Neural cell (in vitro differentiated cells): ENCODE data around the gene DLG2. TPM values are rescaled to one million over a fixed set of nuclear protein-coding genes. Genes with fewer than 3 reads are reported as not detected.

Source experiments
- H2AFZ ChIP-seq: fragments of 200-600, 300-800 bp; sonication (generic), shearing (Covaris generic); 2 replicates; pipeline ENCODE4 v1.6.0; 2014; ENCODE audit warnings: low read depth, mild to moderate bottlenecking, antibody characterized with exemption, low read length, moderate library complexity
- H3F3A ChIP-seq: fragments of 200-600 bp; shearing (Covaris generic); 2 replicates; pipeline ENCODE4 v1.6.1; 2016; ENCODE audit warnings: mild to moderate bottlenecking, moderate library complexity, mixed read lengths, antibody characterized with exemption, low read length; ENCODE audit not compliant: insufficient read depth, poor library complexity, severe bottlenecking
- H3K27ac ChIP-seq: fragments of 200-600, 300-800 bp; sonication (generic), shearing (Covaris generic); 2 replicates; pipeline ENCODE4 v1.5.1; 2014; ENCODE audit warnings: mild to moderate bottlenecking, low read length, moderate library complexity
- H3K27me3 ChIP-seq: fragments of 300-800, 200-600 bp; sonication (generic), shearing (Covaris generic); 2 replicates; pipeline ENCODE4 v1.6.0; 2014; ENCODE audit warnings: mild to moderate bottlenecking, low read depth, low read length, moderate library complexity; ENCODE audit not compliant: insufficient read depth
- H3K36me3 ChIP-seq: fragments of 300-800, 200-600 bp; sonication (generic), shearing (Covaris generic); 2 replicates; pipeline ENCODE4 v1.5.1; 2014; ENCODE audit warnings: mild to moderate bottlenecking, antibody characterized with exemption, low read length, moderate library complexity; ENCODE audit not compliant: insufficient read depth
- H3K4me2 ChIP-seq: fragments of 300-800, 200-600 bp; sonication (generic), shearing (Covaris generic); 2 replicates; pipeline ENCODE4 v1.6.0; 2014; ENCODE audit warnings: mild to moderate bottlenecking, low read length
- H3K4me3 ChIP-seq: fragments of 300-800, 200-600 bp; sonication (generic), shearing (Covaris generic); 2 replicates; pipeline ENCODE4 v1.5.1; 2014; ENCODE audit warnings: mild to moderate bottlenecking, low read length, moderate library complexity
- H3K79me2 ChIP-seq: fragments of 200-600 bp; shearing (Covaris generic); replicated peaks from 2 replicates; pipeline ENCODE4 v1.6.0; 2014; ENCODE audit warnings: mild to moderate bottlenecking, low read length, moderate library complexity; ENCODE audit not compliant: insufficient read depth
- H3K9ac ChIP-seq: fragments of 300-800, 200-600 bp; sonication (generic), shearing (Covaris generic); 2 replicates; pipeline ENCODE4 v1.6.1; 2016; ENCODE audit warnings: mild to moderate bottlenecking, low read length, mixed read lengths
- H3K9me2 ChIP-seq: fragments of 200-600 bp; shearing (Covaris generic); 2 replicates; pipeline ENCODE4 v1.6.1; 2016; ENCODE audit warnings: mild to moderate bottlenecking, low read length, mixed read lengths; ENCODE audit not compliant: insufficient read depth
- H3K9me3 ChIP-seq: fragments of 200-600, 300-800 bp; sonication (generic), shearing (Covaris generic); 2 replicates; pipeline ENCODE4 v1.6.1; 2016; ENCODE audit warnings: mild to moderate bottlenecking, mixed run types, low read length, moderate library complexity, mixed read lengths
- H4K20me1 ChIP-seq: fragments of 200-600 bp; shearing (Covaris generic); 2 replicates; pipeline ENCODE4 v1.6.1; 2016; ENCODE audit warnings: mild to moderate bottlenecking, mixed run types; ENCODE audit not compliant: insufficient read depth
- EP300 ChIP-seq: fragments of 450-650 bp; conservative IDR thresholded peaks from 2 replicates; pipeline ENCODE4 v1.6.1; 2014; ENCODE audit warnings: antibody characterized with exemption, mild to moderate bottlenecking, moderate library complexity; ENCODE audit not compliant: poor library complexity, severe bottlenecking
- EZH2 ChIP-seq: fragments of 200-600, 300-800 bp; shearing (Covaris generic), sonication (generic); IDR thresholded peaks from 2 replicates; pipeline ENCODE4 v1.6.1; 2014; ENCODE audit warnings: antibody characterized with exemption, low read length, borderline replicate concordance, mild to moderate bottlenecking; ENCODE audit not compliant: insufficient read depth, poor library complexity, severe bottlenecking
- MXI1 ChIP-seq: fragments of 450-650 bp; conservative IDR thresholded peaks from 2 replicates; pipeline ENCODE4 v1.6.1; 2014; ENCODE audit warnings: antibody characterized with exemption, mild to moderate bottlenecking; ENCODE audit not compliant: poor library complexity, severe bottlenecking
- POLR2AphosphoS5 ChIP-seq: IDR thresholded peaks from 2 replicates; pipeline ENCODE4 v1.6.1; 2012
- RAD21 ChIP-seq: fragments of 450-650 bp; conservative IDR thresholded peaks from 2 replicates; pipeline ENCODE4 v1.6.1; 2014; ENCODE audit warnings: antibody characterized with exemption, mild to moderate bottlenecking, moderate library complexity
- SMC3 ChIP-seq: fragments of 450-650 bp; conservative IDR thresholded peaks from 2 replicates; pipeline ENCODE4 v1.6.1; 2014; ENCODE audit warnings: antibody characterized with exemption, mild to moderate bottlenecking, moderate library complexity; ENCODE audit not compliant: poor library complexity
- TAF1 ChIP-seq: IDR thresholded peaks from 2 replicates; pipeline ENCODE4 v1.6.1; 2012; ENCODE audit warnings: low read depth
- polyA plus RNA-seq: library from polyadenylated mRNA; depleted of rRNA; stranded (reverse); fragments of >200 nt; gene quantifications from 2 replicates; pipeline ENCODE4 v1.2.3, GENCODE V29; 2014
- TF ChIP-seq, protein P1 (sequence below): fragments of 450-650 bp; IDR thresholded peaks from 2 replicates; pipeline ENCODE4 v1.5.1; 2014; ENCODE audit warnings: antibody characterized with exemption, mild to moderate bottlenecking, moderate library complexity; ENCODE audit not compliant: poor library complexity, severe bottlenecking
- TF ChIP-seq, protein P2 (sequence below): IDR thresholded peaks from 2 replicates; pipeline ENCODE4 v1.6.1; 2012; ENCODE audit warnings: borderline replicate concordance

DLG2 gene
- polyA plus RNA-seq, 1 donor from 2014 or later, result 179 TPM

DNA sequence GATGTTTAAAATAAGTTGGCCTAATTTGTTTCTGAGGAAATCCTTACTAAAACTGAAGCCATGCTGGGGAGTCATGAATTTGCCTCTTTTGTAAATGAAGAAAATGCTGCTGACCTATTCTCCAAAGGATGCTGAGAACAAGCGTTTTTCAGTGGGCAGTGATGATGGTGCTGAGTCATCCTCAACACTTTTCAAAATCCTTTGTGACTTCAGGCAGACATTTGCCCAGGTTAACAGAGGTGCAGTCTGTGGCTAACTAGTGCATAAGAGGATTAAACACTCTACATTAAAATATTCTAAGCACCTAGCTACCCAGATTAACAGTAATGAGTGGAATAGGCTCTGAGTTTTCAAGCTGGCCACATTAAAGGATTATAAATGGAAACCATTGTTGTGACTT, 509.0 kb downstream of the DLG2 start:
- Histone ChIP-seq H3K36me3 (no peaks in the 10 kb centered on the region), H3K27ac (no peak overlapping the region), H3K79me2 (no peaks in the 10 kb centered on the region), H3K9ac (no peak overlapping the region), H3K4me2 (no peak overlapping the region), H3F3A (no peaks in the 10 kb centered on the region), H3K27me3 (no peaks in the 10 kb centered on the region), H2AFZ (no peak overlapping the region), H3K4me3 (no peak overlapping the region), H3K9me3 (no peaks in the 10 kb centered on the region), H3K9me2 (no peaks in the 10 kb centered on the region), H4K20me1 (no peaks in the 10 kb centered on the region)
- TF ChIP-seq EZH2 (no peak), SMC3 (no peak), TAF1 (no peak), EP300 (no peak), RAD21 (no peak), POLR2AphosphoS5 (no peak), MXI1 (no peak)
- TF ChIP-seq, protein P1, sequence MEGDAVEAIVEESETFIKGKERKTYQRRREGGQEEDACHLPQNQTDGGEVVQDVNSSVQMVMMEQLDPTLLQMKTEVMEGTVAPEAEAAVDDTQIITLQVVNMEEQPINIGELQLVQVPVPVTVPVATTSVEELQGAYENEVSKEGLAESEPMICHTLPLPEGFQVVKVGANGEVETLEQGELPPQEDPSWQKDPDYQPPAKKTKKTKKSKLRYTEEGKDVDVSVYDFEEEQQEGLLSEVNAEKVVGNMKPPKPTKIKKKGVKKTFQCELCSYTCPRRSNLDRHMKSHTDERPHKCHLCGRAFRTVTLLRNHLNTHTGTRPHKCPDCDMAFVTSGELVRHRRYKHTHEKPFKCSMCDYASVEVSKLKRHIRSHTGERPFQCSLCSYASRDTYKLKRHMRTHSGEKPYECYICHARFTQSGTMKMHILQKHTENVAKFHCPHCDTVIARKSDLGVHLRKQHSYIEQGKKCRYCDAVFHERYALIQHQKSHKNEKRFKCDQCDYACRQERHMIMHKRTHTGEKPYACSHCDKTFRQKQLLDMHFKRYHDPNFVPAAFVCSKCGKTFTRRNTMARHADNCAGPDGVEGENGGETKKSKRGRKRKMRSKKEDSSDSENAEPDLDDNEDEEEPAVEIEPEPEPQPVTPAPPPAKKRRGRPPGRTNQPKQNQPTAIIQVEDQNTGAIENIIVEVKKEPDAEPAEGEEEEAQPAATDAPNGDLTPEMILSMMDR, result no peak
- TF ChIP-seq, protein P2, sequence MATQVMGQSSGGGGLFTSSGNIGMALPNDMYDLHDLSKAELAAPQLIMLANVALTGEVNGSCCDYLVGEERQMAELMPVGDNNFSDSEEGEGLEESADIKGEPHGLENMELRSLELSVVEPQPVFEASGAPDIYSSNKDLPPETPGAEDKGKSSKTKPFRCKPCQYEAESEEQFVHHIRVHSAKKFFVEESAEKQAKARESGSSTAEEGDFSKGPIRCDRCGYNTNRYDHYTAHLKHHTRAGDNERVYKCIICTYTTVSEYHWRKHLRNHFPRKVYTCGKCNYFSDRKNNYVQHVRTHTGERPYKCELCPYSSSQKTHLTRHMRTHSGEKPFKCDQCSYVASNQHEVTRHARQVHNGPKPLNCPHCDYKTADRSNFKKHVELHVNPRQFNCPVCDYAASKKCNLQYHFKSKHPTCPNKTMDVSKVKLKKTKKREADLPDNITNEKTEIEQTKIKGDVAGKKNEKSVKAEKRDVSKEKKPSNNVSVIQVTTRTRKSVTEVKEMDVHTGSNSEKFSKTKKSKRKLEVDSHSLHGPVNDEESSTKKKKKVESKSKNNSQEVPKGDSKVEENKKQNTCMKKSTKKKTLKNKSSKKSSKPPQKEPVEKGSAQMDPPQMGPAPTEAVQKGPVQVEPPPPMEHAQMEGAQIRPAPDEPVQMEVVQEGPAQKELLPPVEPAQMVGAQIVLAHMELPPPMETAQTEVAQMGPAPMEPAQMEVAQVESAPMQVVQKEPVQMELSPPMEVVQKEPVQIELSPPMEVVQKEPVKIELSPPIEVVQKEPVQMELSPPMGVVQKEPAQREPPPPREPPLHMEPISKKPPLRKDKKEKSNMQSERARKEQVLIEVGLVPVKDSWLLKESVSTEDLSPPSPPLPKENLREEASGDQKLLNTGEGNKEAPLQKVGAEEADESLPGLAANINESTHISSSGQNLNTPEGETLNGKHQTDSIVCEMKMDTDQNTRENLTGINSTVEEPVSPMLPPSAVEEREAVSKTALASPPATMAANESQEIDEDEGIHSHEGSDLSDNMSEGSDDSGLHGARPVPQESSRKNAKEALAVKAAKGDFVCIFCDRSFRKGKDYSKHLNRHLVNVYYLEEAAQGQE, result no peak

DNA sequence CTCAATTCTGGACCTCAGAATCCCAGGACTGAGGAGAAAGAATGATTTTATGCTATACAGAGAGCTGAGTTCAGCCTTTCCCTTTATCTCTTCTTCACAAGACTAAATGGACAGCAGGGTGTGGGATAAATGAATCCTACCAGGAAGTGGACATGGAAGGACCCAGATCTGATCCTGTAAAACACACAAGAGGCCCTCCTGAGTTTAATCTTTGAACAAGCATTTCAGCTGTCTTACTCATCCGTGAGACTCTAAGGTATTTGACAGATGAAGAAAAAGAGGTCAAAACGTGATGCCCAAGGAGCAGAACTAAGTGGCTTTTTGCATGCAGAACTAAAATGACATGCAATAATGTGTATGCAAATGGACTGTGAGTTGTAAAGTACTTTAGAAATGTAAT, 511.3 kb downstream of the DLG2 start:
- Histone ChIP-seq H3K9me2 (no peaks in the 10 kb centered on the region), H3K4me3 (no peak overlapping the region), H2AFZ (no peak overlapping the region), H3K9ac (no peak overlapping the region), H3K9me3 (no peaks in the 10 kb centered on the region), H3K4me2 (no peak overlapping the region), H4K20me1 (no peaks in the 10 kb centered on the region), H3K27ac (no peak overlapping the region), H3K36me3 (no peaks in the 10 kb centered on the region), H3K79me2 (no peaks in the 10 kb centered on the region), H3F3A (no peaks in the 10 kb centered on the region), H3K27me3 (no peaks in the 10 kb centered on the region)
- no peak for TF ChIP-seq POLR2AphosphoS5
- TF ChIP-seq, protein P2, result no peak
- TF ChIP-seq MXI1, result no peak
- TF ChIP-seq RAD21, result no peak
- TF ChIP-seq EP300, result no peak
- TF ChIP-seq SMC3, result no peak
- TF ChIP-seq, protein P1, result no peak
- no peak for TF ChIP-seq EZH2
- TF ChIP-seq TAF1, result no peak
